Measurements from ENCODE around the gene NECTIN2.
"Not testable (repeated sequence)": the region's sequence is repeated elsewhere in the genome, so short reads cannot be mapped to it uniquely, and the experiment has no call there.

Gene NECTIN2

DNA sequence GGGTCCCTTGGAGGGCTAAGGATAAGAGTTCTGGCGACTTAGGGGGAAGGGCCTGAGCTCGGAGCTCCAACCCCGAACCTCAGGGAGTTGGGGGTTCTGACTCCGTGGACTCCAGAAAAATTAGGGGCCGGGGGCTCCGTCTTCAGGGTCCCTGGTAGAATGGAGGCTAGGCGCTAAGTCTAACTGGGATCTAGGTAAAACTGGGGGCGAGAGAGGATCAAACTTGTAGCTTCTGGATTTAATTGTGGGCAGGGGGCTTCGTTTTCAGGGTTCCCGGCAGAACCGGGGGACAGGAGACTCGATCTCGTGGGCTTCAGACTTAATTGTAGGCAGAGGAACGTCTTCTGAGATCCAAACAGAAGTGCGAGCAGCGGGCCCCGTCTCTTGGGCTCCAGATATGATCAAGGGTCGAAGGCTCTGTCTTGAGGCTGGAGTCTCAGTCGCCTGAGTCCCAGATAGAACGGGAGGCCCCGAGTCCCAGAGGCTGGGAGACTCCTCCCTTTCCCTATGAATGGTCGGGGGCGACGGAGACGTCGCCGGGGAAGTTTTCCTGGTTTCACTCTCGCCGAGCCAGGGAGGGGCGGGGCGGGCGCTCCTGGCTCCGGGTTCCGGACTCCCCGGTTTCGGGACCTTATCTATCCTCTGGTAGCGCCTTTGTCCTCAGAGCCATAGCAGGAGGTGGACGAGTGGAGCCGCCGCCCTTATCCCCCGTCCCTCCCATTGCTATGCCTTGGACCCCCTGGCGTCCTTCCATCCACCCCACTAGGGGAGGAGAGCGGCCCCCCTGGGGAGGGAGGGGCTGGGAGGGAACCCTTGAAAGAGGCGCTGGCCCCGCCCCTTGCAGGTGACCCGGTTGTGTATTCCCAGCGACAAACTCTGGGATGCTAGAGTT lies 1.3 kb downstream of the NECTIN2 start:
- peak overlapping the region; percentile 90 for H3K27ac ChIP-seq (ENCODE audit: low read depth, low read length)
- no peaks in the 10 kb centered on the region for H3K36me3 ChIP-seq (ENCODE audit: control insufficient read depth, insufficient read depth, low read length)
- peak overlapping the region; percentile 94 for H3K9ac ChIP-seq (ENCODE audit: low read length)
- H3K4me3 ChIP-seq (ENCODE audit: low read length), result peak overlapping the region; percentile 83
- no peaks in the 10 kb centered on the region for H3K27me3 ChIP-seq (ENCODE audit: control insufficient read depth, insufficient read depth, low read length)
- H3K4me1 ChIP-seq (ENCODE audit: control insufficient read depth, insufficient read depth, low read length), result peaks cover 18% of the 10 kb centered on the region

- Histone ChIP-seq H3K9ac (ENCODE audit: low read length) (no peak overlapping the region), H3K36me3 (ENCODE audit: control insufficient read depth, insufficient read depth, low read length) (no peaks in the 10 kb centered on the region), H3K4me1 (ENCODE audit: control insufficient read depth, insufficient read depth, low read length) (peaks cover 18% of the 10 kb centered on the region), H3K27me3 (ENCODE audit: control insufficient read depth, insufficient read depth, low read length) (no peaks in the 10 kb centered on the region), H3K27ac (ENCODE audit: low read depth, low read length) (peak overlapping the region; percentile 90), H3K4me3 (ENCODE audit: low read length) (peak overlapping the region; percentile 83)
Measured at GRCh38 chr19:44848036-44848811, 2.1 kb downstream of the NECTIN2 start.

DNA sequence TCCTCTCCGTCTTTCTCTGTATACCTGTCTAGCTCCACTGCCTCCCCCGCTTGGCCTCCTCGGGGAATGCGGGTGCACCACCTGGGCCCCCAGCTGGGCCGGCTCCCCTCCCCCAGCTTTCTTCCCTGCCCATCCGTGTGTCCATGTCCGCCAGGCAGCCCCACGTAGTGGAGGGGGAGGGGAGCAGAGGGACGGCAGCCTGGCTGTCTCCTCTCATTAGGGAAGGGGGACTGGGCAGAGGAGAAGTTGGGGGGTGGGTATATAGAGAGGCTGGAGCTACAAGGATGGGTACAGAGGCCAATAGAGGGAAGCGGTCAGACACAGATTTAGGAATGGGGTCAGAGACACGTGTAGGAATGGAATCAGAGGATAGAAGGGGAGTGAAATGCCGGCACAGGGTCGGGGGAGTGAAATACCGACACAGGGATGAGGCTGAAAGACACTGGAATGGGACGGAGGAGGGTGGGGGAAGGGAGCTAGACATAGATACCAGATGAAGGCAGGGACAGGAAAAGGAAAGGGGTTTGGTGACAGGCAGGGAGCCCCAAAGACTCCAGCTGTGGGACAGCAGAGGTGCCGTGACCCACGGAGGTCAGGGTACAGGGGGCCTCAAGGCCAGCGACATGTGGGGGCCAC lies 2.8 kb downstream of the NECTIN2 start:
- H3K36me3 ChIP-seq (ENCODE audit: control insufficient read depth, insufficient read depth, low read length), result no peaks in the 10 kb centered on the region
- H3K4me1 ChIP-seq (ENCODE audit: control insufficient read depth, insufficient read depth, low read length), result peaks cover 18% of the 10 kb centered on the region
- H3K9ac ChIP-seq (ENCODE audit: low read length), result no peak overlapping the region
- no peak overlapping the region for H3K4me3 ChIP-seq (ENCODE audit: low read length)
- peak overlapping the region; percentile 90 for H3K27ac ChIP-seq (ENCODE audit: low read depth, low read length)
- no peaks in the 10 kb centered on the region for H3K27me3 ChIP-seq (ENCODE audit: control insufficient read depth, insufficient read depth, low read length)

- Histone ChIP-seq H3K27ac (ENCODE audit: low read depth, low read length) (no peak overlapping the region), H3K36me3 (ENCODE audit: control insufficient read depth, insufficient read depth, low read length) (no peaks in the 10 kb centered on the region), H3K27me3 (ENCODE audit: control insufficient read depth, insufficient read depth, low read length) (no peaks in the 10 kb centered on the region), H3K4me3 (ENCODE audit: low read length) (no peak overlapping the region), H3K4me1 (ENCODE audit: control insufficient read depth, insufficient read depth, low read length) (peaks cover 14% of the 10 kb centered on the region), H3K9ac (ENCODE audit: low read length) (no peak overlapping the region)
Measured at GRCh38 chr19:44850641-44851109, 4.6 kb downstream of the NECTIN2 start.

- H3K9ac ChIP-seq (ENCODE audit: low read length), result no peak overlapping the region
- H3K27me3 ChIP-seq (ENCODE audit: control insufficient read depth, insufficient read depth, low read length), result no peaks in the 10 kb centered on the region
- no peak overlapping the region for H3K4me3 ChIP-seq (ENCODE audit: low read length)
- H3K4me1 ChIP-seq (ENCODE audit: control insufficient read depth, insufficient read depth, low read length), result peaks cover 14% of the 10 kb centered on the region
- no peak overlapping the region for H3K27ac ChIP-seq (ENCODE audit: low read depth, low read length)
- no peaks in the 10 kb centered on the region for H3K36me3 ChIP-seq (ENCODE audit: control insufficient read depth, insufficient read depth, low read length)
Measured at GRCh38 chr19:44851427-44851826, 5.3 kb downstream of the NECTIN2 start.

- H3K36me3 ChIP-seq (ENCODE audit: control insufficient read depth, insufficient read depth, low read length), result peaks cover 2% of the 10 kb centered on the region
Measured at GRCh38 chr19:44855606-44856005, 9.5 kb downstream of the NECTIN2 start.

GRCh38 chr19:44856421-44857083 lies 10.5 kb downstream of the NECTIN2 start:
- H3K4me1 ChIP-seq (ENCODE audit: control insufficient read depth, insufficient read depth, low read length), result no peaks in the 10 kb centered on the region
- H3K27ac ChIP-seq (ENCODE audit: low read depth, low read length), result no peak overlapping the region
- no peaks in the 10 kb centered on the region for H3K27me3 ChIP-seq (ENCODE audit: control insufficient read depth, insufficient read depth, low read length)
- peaks cover 2% of the 10 kb centered on the region for H3K36me3 ChIP-seq (ENCODE audit: control insufficient read depth, insufficient read depth, low read length)
- no peak overlapping the region for H3K9ac ChIP-seq (ENCODE audit: low read length)
- no peak overlapping the region for H3K4me3 ChIP-seq (ENCODE audit: low read length)

More at GRCh38 chr19:44855606-44856005, 9.5 kb downstream of the NECTIN2 start:
- no peaks in the 10 kb centered on the region for H3K4me1 ChIP-seq (ENCODE audit: control insufficient read depth, insufficient read depth, low read length)
- H3K27ac ChIP-seq (ENCODE audit: low read depth, low read length), result no peak overlapping the region
- no peaks in the 10 kb centered on the region for H3K27me3 ChIP-seq (ENCODE audit: control insufficient read depth, insufficient read depth, low read length)
- H3K4me3 ChIP-seq (ENCODE audit: low read length), result no peak overlapping the region
- no peak overlapping the region for H3K9ac ChIP-seq (ENCODE audit: low read length)

DNA sequence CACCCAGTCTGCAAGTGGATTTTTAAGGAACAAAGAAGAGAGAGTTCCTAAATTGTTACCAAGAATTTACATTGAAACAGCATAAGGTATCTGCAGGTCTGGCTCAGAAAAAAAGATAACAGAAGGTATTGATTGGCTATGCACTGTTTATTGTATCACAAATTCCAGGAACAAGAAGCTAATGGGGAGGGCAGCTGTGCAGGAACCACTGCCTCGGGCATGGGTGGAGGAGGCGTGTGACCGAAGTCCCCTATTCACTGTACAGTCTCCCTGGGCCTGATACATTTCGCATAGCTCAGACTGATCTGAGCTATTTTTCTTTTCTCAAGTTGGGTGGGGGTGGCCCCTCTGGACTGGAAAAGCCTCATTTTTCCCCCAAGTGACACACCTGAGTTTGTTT lies 11.7 kb downstream of the NECTIN2 start:
- Histone ChIP-seq H3K4me3 (ENCODE audit: low read length) (no peak overlapping the region), H3K4me1 (ENCODE audit: control insufficient read depth, insufficient read depth, low read length) (no peaks in the 10 kb centered on the region), H3K27me3 (ENCODE audit: control insufficient read depth, insufficient read depth, low read length) (no peaks in the 10 kb centered on the region), H3K36me3 (ENCODE audit: control insufficient read depth, insufficient read depth, low read length) (peaks cover 2% of the 10 kb centered on the region), H3K27ac (ENCODE audit: low read depth, low read length) (no peak overlapping the region), H3K9ac (ENCODE audit: low read length) (no peak overlapping the region)

- H3K4me3 ChIP-seq (ENCODE audit: low read length); H3K9ac ChIP-seq (ENCODE audit: low read length); H3K4me1 ChIP-seq (ENCODE audit: control insufficient read depth, insufficient read depth, low read length); H3K36me3 ChIP-seq (ENCODE audit: control insufficient read depth, insufficient read depth, low read length); H3K27me3 ChIP-seq (ENCODE audit: control insufficient read depth, insufficient read depth, low read length); H3K27ac ChIP-seq (ENCODE audit: low read depth, low read length): not testable (repeated sequence)
Measured at GRCh38 chr19:44861576-44861975, 15.5 kb downstream of the NECTIN2 start.

DNA sequence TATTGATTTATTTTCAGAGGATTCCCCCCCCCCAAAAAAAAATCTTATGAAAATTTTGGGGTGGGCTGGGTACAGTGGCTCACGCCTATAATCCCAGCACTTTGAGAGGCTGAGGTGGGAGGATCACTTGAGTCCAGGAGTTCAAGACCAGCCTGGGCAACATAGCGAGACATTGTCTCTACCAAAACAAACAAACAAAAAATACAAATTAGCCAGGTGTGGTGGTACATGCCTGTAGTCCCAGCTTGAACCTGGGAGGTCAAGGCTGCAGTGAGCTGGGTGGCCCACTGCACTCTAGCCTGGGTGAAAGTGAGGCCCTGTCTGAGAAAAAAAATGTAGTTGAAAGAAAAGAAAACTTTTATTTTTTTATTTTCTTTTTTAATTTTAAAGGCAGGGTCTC lies 17.9 kb downstream of the NECTIN2 start:
- Histone ChIP-seq H3K4me3 (ENCODE audit: low read length) (no peak overlapping the region), H3K27ac (ENCODE audit: low read depth, low read length) (no peak overlapping the region), H3K9ac (ENCODE audit: low read length) (no peak overlapping the region), H3K4me1 (ENCODE audit: control insufficient read depth, insufficient read depth, low read length) (no peaks in the 10 kb centered on the region), H3K36me3 (ENCODE audit: control insufficient read depth, insufficient read depth, low read length) (peaks cover 10% of the 10 kb centered on the region), H3K27me3 (ENCODE audit: control insufficient read depth, insufficient read depth, low read length) (no peaks in the 10 kb centered on the region)

DNA sequence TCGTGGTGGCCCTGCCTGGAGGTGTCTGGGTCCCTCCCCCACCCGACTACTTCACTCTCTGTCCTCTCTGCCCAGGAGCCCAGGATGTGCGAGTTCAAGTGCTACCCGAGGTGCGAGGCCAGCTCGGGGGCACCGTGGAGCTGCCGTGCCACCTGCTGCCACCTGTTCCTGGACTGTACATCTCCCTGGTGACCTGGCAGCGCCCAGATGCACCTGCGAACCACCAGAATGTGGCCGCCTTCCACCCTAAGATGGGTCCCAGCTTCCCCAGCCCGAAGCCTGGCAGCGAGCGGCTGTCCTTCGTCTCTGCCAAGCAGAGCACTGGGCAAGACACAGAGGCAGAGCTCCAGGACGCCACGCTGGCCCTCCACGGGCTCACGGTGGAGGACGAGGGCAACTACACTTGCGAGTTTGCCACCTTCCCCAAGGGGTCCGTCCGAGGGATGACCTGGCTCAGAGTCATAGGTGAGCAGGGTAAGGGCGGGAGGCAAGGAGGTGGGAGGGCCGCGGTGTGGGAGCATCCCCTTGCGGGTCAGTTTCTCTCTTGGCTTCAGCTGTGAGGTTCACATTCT lies 19.2 kb downstream of the NECTIN2 start:
- Histone ChIP-seq H3K27me3 (ENCODE audit: control insufficient read depth, insufficient read depth, low read length) (no peaks in the 10 kb centered on the region), H3K27ac (ENCODE audit: low read depth, low read length) (no peak overlapping the region), H3K4me1 (ENCODE audit: control insufficient read depth, insufficient read depth, low read length) (no peaks in the 10 kb centered on the region), H3K9ac (ENCODE audit: low read length) (no peak overlapping the region), H3K4me3 (ENCODE audit: low read length) (no peak overlapping the region), H3K36me3 (ENCODE audit: control insufficient read depth, insufficient read depth, low read length) (peaks cover 8% of the 10 kb centered on the region)
